SK-N-SH treated with all-trans-retinoic acid at 6 μM for 48 hours (cell line): ENCODE data around the gene UBE2Q2.
"Not testable (repeated sequence)": the region's sequence is repeated elsewhere in the genome, so short reads cannot be mapped to it uniquely, and the experiment has no call there.

Experiments used
- ATAC-seq: fragments of 200-7000 bp; cut with Tn5 transposase; 3 replicates; pipeline ENCODE4 v1.9.1; 2020; ENCODE audit warnings: mild to moderate bottlenecking, moderate library complexity
- BACH2 ChIP-seq: fragments of 250-450 bp; sonication (Bioruptor Pico); IDR thresholded peaks from 2 replicates; pipeline ENCODE4 v1.9.0; 2021; ENCODE audit warnings: mild to moderate bottlenecking, borderline replicate concordance
- CSDC2 ChIP-seq: fragments of 250-450 bp; sonication (Bioruptor Pico); IDR thresholded peaks from 2 replicates; pipeline ENCODE4 v1.5.0; 2020; ENCODE audit warnings: mild to moderate bottlenecking, moderate library complexity
- CSRNP3 ChIP-seq: fragments of 250-450 bp; sonication (Bioruptor Pico); IDR thresholded peaks from 2 replicates; pipeline ENCODE4 v1.5.1; 2021; ENCODE audit warnings: mild to moderate bottlenecking, moderate library complexity
- ESRRG ChIP-seq: fragments of 250-450 bp; sonication (Bioruptor Pico); IDR thresholded peaks from 2 replicates; pipeline ENCODE4 v1.6.1; 2021; ENCODE audit warnings: mild to moderate bottlenecking
- GLIS3 ChIP-seq: fragments of 250-450 bp; sonication (Bioruptor Pico); IDR thresholded peaks from 2 replicates; pipeline ENCODE4 v1.5.0; 2020; ENCODE audit warnings: mild to moderate bottlenecking, moderate library complexity
- ISL1 ChIP-seq: fragments of 250-450 bp; sonication (Bioruptor Pico); IDR thresholded peaks from 2 replicates; pipeline ENCODE4 v2.1.2; 2022; ENCODE audit warnings: mild to moderate bottlenecking, moderate library complexity
- OSR1 ChIP-seq: fragments of 250-450 bp; sonication (Bioruptor Pico); IDR thresholded peaks from 2 replicates; pipeline ENCODE4 v1.8.0; 2022; ENCODE audit warnings: moderate library complexity, mild to moderate bottlenecking, inconsistent platforms
- POU6F1 ChIP-seq: fragments of 250-450 bp; sonication (Bioruptor Pico); IDR thresholded peaks from 2 replicates; pipeline ENCODE4 v1.8.0; 2021; ENCODE audit warnings: low read depth, mild to moderate bottlenecking, moderate library complexity, borderline replicate concordance
- RARB ChIP-seq: fragments of 250-450 bp; sonication (Bioruptor Pico); IDR thresholded peaks from 2 replicates; pipeline ENCODE4 v1.8.0; 2021; ENCODE audit warnings: mild to moderate bottlenecking, moderate library complexity
- TCF4 ChIP-seq: fragments of 250-450 bp; sonication (Bioruptor Pico); IDR thresholded peaks from 2 replicates; pipeline ENCODE4 v1.8.0; 2021; ENCODE audit warnings: mild to moderate bottlenecking, moderate library complexity, borderline replicate concordance
- TOX ChIP-seq: fragments of 250-450 bp; sonication (Bioruptor Pico); IDR thresholded peaks from 2 replicates; pipeline ENCODE4 v1.8.0; 2021; ENCODE audit warnings: mild to moderate bottlenecking, moderate library complexity, borderline replicate concordance
- TSHZ2 ChIP-seq: fragments of 250-450 bp; sonication (Bioruptor Pico); IDR thresholded peaks from 2 replicates; pipeline ENCODE4 v1.5.0; 2020; ENCODE audit warnings: mild to moderate bottlenecking, moderate library complexity
- ZC3H10 ChIP-seq: fragments of 250-450 bp; sonication (Bioruptor Pico); IDR thresholded peaks from 2 replicates; pipeline ENCODE4 v1.5.1; 2021; ENCODE audit warnings: mild to moderate bottlenecking, moderate library complexity
- ZFP3 ChIP-seq: fragments of 250-450 bp; sonication (Bioruptor Pico); IDR thresholded peaks from 2 replicates; pipeline ENCODE4 v1.5.0; 2020; ENCODE audit warnings: mild to moderate bottlenecking, moderate library complexity
- ZNF565 ChIP-seq: fragments of 450-650 bp; formaldehyde crosslinking; conservative IDR thresholded peaks from 2 replicates; pipeline ENCODE4 v1.5.0; 2020; ENCODE audit warnings: low read depth, mild to moderate bottlenecking, moderate library complexity
- ZNF70 ChIP-seq: fragments of 450-650 bp; formaldehyde crosslinking; IDR thresholded peaks from 2 replicates; pipeline ENCODE4 v1.5.0; 2020; ENCODE audit warnings: mild to moderate bottlenecking, moderate library complexity
- ZNF8 ChIP-seq: fragments of 450-650 bp; formaldehyde crosslinking; IDR thresholded peaks from 2 replicates; pipeline ENCODE4 v1.5.0; 2020; ENCODE audit warnings: mild to moderate bottlenecking, moderate library complexity
- TF ChIP-seq, protein P1 (sequence below): fragments of 250-450 bp; sonication (Bioruptor Pico); IDR thresholded peaks from 2 replicates; pipeline ENCODE4 v1.8.0; 2020; ENCODE audit warnings: mild to moderate bottlenecking, moderate library complexity, borderline replicate concordance
- TF ChIP-seq, protein P2 (sequence below): fragments of 250-450 bp; sonication (Bioruptor Pico); IDR thresholded peaks from 2 replicates; pipeline ENCODE4 v1.5.1; 2020; ENCODE audit warnings: low read depth, mild to moderate bottlenecking, moderate library complexity

Gene UBE2Q2

DNA sequence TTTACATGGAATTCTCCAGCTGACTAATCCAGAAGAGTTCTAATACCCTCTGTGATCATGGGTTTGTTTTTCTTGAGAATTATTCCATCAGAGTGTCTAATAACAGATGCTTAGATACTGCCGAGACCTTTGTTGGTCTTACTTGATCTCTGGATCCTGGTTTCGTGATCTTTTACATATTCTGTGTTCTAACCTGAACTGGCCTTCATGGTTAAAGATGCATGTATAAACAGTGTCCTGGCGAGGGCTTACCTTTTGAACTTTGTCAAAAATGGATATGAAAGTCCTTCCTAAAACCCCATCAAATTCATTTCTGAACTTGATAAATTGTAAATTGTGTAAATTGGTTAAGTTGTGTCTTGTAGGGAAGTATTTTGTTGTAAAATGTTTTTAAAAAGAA, 24.8 kb downstream of the UBE2Q2 start (continued):
- TF ChIP-seq, protein P1, sequence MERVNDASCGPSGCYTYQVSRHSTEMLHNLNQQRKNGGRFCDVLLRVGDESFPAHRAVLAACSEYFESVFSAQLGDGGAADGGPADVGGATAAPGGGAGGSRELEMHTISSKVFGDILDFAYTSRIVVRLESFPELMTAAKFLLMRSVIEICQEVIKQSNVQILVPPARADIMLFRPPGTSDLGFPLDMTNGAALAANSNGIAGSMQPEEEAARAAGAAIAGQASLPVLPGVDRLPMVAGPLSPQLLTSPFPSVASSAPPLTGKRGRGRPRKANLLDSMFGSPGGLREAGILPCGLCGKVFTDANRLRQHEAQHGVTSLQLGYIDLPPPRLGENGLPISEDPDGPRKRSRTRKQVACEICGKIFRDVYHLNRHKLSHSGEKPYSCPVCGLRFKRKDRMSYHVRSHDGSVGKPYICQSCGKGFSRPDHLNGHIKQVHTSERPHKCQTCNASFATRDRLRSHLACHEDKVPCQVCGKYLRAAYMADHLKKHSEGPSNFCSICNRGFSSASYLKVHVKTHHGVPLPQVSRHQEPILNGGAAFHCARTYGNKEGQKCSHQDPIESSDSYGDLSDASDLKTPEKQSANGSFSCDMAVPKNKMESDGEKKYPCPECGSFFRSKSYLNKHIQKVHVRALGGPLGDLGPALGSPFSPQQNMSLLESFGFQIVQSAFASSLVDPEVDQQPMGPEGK (CRISPR knock-in tag), result no peak
- no peak for TF ChIP-seq OSR1 (CRISPR knock-in tag)
- TF ChIP-seq POU6F1 (CRISPR knock-in tag), result no peak

DNA sequence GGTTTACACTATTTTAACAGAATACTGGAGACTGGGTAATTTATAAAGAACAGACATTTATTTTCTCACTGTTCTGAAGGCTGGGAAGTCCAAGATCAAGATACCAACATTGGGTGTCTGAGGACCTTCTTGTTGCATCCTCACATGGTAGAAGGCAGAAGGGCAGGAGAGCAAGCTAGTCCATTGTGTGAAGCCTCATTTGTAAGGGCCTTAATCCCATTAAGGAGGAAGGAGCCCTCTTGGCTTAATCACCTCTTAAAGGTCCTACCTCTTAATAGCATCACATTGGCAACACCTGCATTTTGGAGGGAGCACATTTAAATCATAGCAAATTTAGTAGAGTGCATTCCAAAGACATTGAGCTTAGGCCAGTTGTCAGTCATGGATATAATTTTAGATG, 26.2 kb downstream of the UBE2Q2 start:
- no peak for ATAC-seq
- no peak for TF ChIP-seq ZNF8 (CRISPR knock-in tag)
- TF ChIP-seq ZFP3 (CRISPR knock-in tag), result no peak
- TF ChIP-seq TSHZ2 (CRISPR knock-in tag), result no peak
- TF ChIP-seq ZNF565 (CRISPR knock-in tag), result no peak
- no peak for TF ChIP-seq GLIS3 (CRISPR knock-in tag)

DNA sequence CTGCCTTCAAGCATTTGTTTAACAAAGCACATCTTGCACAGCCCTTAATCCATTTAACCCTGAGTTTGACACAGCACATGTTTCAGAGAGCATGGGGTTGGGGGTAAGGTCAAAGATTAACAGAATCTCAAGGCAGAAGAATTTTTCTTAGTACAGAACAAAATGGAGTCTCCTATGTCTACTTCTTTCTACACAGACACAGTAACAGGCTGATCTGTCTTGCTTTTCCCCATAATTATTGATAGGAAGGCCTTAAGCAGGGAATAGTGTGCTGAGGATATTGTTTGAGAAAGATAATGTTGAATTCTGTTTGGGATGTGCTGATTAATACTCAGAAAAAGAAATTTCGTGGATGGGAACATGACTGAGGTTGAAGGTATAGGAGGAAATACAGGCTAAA, 28.3 kb downstream of the UBE2Q2 start:
- not testable (repeated sequence) for ATAC-seq

GRCh38 chr15:75872403-75872990, 29.2 kb downstream of the UBE2Q2 start:
- no peak for ATAC-seq
- TF ChIP-seq TOX (CRISPR knock-in tag) (no peak), ISL1 (CRISPR knock-in tag) (no peak), ZNF70 (CRISPR knock-in tag) (no peak), ZC3H10 (no peak), TCF4 (CRISPR knock-in tag) (no peak), BACH2 (CRISPR knock-in tag) (no peak), ZFP3 (CRISPR knock-in tag) (no peak), RARB (CRISPR knock-in tag) (no peak), CSRNP3 (CRISPR knock-in tag) (no peak), CSDC2 (CRISPR knock-in tag) (no peak)
- TF ChIP-seq, protein P2, sequence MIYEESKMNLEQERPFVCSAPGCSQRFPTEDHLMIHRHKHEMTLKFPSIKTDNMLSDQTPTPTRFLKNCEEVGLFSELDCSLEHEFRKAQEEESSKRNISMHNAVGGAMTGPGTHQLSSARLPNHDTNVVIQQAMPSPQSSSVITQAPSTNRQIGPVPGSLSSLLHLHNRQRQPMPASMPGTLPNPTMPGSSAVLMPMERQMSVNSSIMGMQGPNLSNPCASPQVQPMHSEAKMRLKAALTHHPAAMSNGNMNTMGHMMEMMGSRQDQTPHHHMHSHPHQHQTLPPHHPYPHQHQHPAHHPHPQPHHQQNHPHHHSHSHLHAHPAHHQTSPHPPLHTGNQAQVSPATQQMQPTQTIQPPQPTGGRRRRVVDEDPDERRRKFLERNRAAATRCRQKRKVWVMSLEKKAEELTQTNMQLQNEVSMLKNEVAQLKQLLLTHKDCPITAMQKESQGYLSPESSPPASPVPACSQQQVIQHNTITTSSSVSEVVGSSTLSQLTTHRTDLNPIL (CRISPR knock-in tag), result no peak

GRCh38 chr15:75884041-75884440, 40.8 kb downstream of the UBE2Q2 start:
- no peak for ATAC-seq
- no peak for TF ChIP-seq TSHZ2 (CRISPR knock-in tag)
- no peak for TF ChIP-seq CSRNP3 (CRISPR knock-in tag)
- no peak for TF ChIP-seq TCF4 (CRISPR knock-in tag)
- no peak for TF ChIP-seq ZNF8 (CRISPR knock-in tag)
- TF ChIP-seq ESRRG (CRISPR knock-in tag), result no peak
- TF ChIP-seq POU6F1 (CRISPR knock-in tag), result no peak
